Mammary epithelial cell (primary cell): ENCODE data around the gene PMM2.

Experiments used
- CTCF ChIP-seq, 2 donors: IDR thresholded peaks in 1 of 2; conservative IDR thresholded peaks in 1 of 2; 2 replicates each; pipeline ENCODE4 v1.5.1; 2011 to 2012; ENCODE audit warnings: inconsistent platforms in 2 of 2, low read length in 2 of 2, mild to moderate bottlenecking in 2 of 2, control low read depth in 1 of 2, low read depth in 1 of 2; ENCODE audit not compliant: insufficient read depth in 1 of 2; ENCODE audit errors: extremely low read depth in 1 of 2
- EZH2 ChIP-seq: IDR thresholded peaks from 2 replicates; pipeline ENCODE4 v1.6.1; 2012; ENCODE audit warnings: low read length, inconsistent platforms, borderline replicate concordance

GRCh38 chr16:8768692-8769091, 28.9 kb upstream of the PMM2 start:
- TF ChIP-seq CTCF (conservative IDR thresholded peaks at IDR 0.05 in 1 of 2, IDR thresholded peaks at IDR 0.05 in 1 of 2; ENCODE audit: extremely low read depth in 1 of 2, insufficient read depth in 1 of 2, low read depth in 1 of 2, low read length in 2 of 2) (no peak), EZH2 (no peak)
